ENCODE data around the gene CDCP2. TPM values are rescaled to one million over a fixed set of nuclear protein-coding genes. Genes with fewer than 3 reads are reported as not detected.

Gene CDCP2
- total and polyA plus RNA-seq, 3 donors from 2014 or later: 0.06 to 0.24 (median 0.20) TPM

DNA sequence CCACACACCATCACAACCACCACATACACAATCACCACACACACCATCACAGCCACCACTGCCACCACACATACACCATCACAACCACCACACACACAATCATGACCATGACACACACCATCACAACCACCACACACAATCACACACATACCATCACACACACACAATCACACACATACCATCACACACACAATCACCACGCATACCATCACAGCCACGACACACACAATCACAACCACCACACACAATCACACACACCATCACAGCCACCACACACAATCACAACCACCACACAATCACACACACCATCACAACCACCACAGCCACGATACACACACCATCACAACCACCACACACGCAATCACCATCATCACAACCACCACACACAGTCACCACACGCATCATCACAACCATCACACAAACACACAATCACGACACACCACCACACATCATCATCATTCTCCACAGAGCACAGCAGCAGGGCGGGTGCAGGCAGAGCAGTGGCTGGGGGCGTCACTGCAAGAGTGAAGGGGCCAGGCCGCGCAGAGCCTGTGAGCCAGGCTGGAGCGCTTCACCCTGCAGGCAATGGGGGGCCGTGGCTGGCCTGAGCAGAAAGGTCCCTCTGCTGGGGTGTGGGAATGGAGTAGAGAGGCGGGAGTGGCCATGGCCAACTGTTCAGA, 32.6 kb downstream of the CDCP2 start:
- peaks cover 12% of the 10 kb centered on the region for H3K4me1 ChIP-seq

DNA sequence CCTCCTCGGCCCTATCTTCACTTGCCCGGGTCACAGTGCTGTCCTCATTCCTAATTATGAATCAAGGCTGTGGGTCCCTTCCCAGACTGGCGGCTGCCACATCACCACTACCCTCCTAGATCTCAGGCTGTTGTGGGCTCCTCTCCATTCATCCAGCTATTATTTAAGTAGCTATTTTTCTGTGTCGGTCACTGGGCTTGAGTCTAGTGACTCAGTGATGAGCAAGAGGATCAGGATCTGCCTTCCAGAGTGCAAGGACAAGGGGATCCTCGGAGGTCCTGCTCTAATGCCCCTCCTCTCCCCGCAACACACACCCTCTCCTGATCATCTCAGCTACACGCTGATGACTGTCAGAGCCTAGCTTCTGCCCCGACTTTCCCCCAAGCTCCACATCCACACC, 34.1 kb downstream of the CDCP2 start:
- no peak overlapping the region for H3K27ac ChIP-seq
- 84 to 92% methylated on average over 8 of the region's 8 CpGs for WGBS, 2 donors
- H3K9me3 ChIP-seq: no peaks in the 10 kb centered on the region
- no peak for DNase-seq
- no peaks in the 10 kb centered on the region for H3K36me3 ChIP-seq (ENCODE audit: low read depth, missing control alignments)
- H3K4me3 ChIP-seq: no peak overlapping the region
- TF ChIP-seq, protein P1, sequence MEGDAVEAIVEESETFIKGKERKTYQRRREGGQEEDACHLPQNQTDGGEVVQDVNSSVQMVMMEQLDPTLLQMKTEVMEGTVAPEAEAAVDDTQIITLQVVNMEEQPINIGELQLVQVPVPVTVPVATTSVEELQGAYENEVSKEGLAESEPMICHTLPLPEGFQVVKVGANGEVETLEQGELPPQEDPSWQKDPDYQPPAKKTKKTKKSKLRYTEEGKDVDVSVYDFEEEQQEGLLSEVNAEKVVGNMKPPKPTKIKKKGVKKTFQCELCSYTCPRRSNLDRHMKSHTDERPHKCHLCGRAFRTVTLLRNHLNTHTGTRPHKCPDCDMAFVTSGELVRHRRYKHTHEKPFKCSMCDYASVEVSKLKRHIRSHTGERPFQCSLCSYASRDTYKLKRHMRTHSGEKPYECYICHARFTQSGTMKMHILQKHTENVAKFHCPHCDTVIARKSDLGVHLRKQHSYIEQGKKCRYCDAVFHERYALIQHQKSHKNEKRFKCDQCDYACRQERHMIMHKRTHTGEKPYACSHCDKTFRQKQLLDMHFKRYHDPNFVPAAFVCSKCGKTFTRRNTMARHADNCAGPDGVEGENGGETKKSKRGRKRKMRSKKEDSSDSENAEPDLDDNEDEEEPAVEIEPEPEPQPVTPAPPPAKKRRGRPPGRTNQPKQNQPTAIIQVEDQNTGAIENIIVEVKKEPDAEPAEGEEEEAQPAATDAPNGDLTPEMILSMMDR (IDR thresholded peaks at IDR 0.05): no peak
- no peak for TF ChIP-seq POLR2A (IDR thresholded peaks at IDR 0.05)
- peaks cover 12% of the 10 kb centered on the region for H3K4me1 ChIP-seq
- H3K27me3 ChIP-seq: no peaks in the 10 kb centered on the region
- intact Hi-C loops (cut with DNase I; ENCODE audit: low total_unique reads): no loop called here

More for the DNA sequence above, 32.6 kb downstream of the CDCP2 start:
- Histone ChIP-seq H3K27me3 (no peaks in the 10 kb centered on the region), H3K9me3 (no peaks in the 10 kb centered on the region), H3K27ac (no peak overlapping the region), H3K4me3 (no peak overlapping the region), H3K36me3 (ENCODE audit: low read depth, missing control alignments) (no peaks in the 10 kb centered on the region)
- no peak for DNase-seq
- 72 to 89% methylated on average over 11 to 13 of the region's 13 CpGs for WGBS, 2 donors
- TF ChIP-seq, protein P1 (IDR thresholded peaks at IDR 0.05): no peak
- no peak for TF ChIP-seq POLR2A (IDR thresholded peaks at IDR 0.05)
- intact Hi-C loops (cut with DNase I; ENCODE audit: low total_unique reads): loop anchor here (10.0 kb wide), 2 partner anchors 285 to 365 kb away; partner anchors contain the start of gene SSBP3

DNA sequence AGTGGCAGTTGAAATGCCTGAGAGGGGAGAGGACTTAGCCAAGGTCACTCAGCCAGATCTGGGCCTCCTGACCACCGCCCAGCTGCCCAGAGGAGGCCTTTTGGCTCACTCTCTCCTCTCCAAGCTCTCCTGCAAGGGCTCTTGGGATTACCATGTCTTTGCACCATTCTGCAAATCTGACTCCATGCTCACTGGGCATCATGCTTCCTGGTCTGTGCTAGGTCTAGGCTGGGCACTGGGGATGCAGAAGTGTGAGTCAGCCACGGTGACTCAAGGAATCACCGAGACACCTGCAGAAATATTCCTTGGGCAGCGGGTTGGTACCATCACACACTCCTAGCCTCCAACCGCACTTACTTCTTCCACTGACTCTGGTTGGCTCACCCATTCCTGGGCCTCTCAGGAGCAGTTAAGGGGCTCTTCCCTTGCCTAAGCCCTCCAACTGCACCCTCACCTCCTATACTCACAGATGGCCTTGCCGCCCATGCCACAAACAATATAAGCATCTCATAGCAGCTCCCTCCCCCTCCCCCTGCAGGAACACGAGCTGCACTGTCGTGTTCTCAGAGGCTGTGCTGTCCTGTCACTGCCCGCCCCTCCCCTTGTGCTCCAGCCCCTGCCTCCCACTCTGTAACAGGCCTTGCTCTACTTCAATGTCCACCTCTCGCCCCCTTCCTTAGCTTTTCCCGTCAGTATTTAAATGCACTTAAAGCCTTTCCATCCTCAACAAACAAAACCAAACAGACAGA, 34.8 kb downstream of the CDCP2 start:
- Histone ChIP-seq H3K4me3 (no peak overlapping the region), H3K27me3 (no peaks in the 10 kb centered on the region), H3K9me3 (no peaks in the 10 kb centered on the region), H3K4me1 (peaks cover 12% of the 10 kb centered on the region), H3K27ac (no peak overlapping the region), H3K36me3 (ENCODE audit: low read depth, missing control alignments) (no peaks in the 10 kb centered on the region)
- TF ChIP-seq, protein P1 (IDR thresholded peaks at IDR 0.05): no peak
- TF ChIP-seq POLR2A (IDR thresholded peaks at IDR 0.05): no peak
- DNase-seq: no peak
- intact Hi-C loops (cut with DNase I; ENCODE audit: low total_unique reads): no loop called here
- 81 to 85% methylated on average over 11 of the region's 11 CpGs for WGBS, 2 donors

DNA sequence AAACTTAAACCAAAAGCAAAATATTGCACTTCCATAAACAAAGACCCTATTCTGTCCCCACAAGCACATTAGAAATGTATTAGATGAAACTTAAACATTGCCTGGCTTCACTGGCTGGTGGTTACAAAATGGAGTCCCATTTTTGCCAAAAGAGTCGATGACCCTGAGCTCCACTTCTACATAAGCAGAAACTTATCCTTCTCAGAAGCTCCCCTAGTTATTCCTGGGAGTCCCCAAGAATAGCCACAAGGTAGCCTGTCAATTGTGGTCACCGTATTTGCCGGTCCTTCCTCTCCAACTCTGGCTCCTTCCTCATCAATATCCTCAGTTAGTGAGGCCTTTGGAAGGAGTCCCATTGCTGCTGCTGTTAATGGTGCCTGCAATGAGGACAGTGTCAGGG, 37.3 kb downstream of the CDCP2 start:
- intact Hi-C loops (cut with DNase I; ENCODE audit: low total_unique reads): no loop called here

More for the DNA sequence above, 37.3 kb downstream of the CDCP2 start:
- WGBS, 2 donors: 97 to 98% methylated on average over 3 of the region's 3 CpGs
- DNase-seq: no peak
- no peak for TF ChIP-seq POLR2A (IDR thresholded peaks at IDR 0.05)
- TF ChIP-seq, protein P1 (IDR thresholded peaks at IDR 0.05): no peak
- H3K27ac ChIP-seq: no peak overlapping the region
- H3K27me3 ChIP-seq: no peaks in the 10 kb centered on the region
- no peak overlapping the region for H3K4me3 ChIP-seq
- H3K4me1 ChIP-seq: no peaks in the 10 kb centered on the region
- no peaks in the 10 kb centered on the region for H3K9me3 ChIP-seq
- no peaks in the 10 kb centered on the region for H3K36me3 ChIP-seq (ENCODE audit: low read depth, missing control alignments)
